NOMO-1 treated with dmso at 0.1 percent for 144 hours (cell line): ENCODE data around the gene WNT3A.
A peak's percentile ranks its signal among the peaks of the same experiment; 100 is the strongest.

Source experiments
- DNase-seq: peaks from one replicate; lab custom pipeline; 2025; ENCODE audit not compliant: unreplicated experiment; lab: John Stamatoyannopoulos, UW

The WNT3A gene

DNA sequence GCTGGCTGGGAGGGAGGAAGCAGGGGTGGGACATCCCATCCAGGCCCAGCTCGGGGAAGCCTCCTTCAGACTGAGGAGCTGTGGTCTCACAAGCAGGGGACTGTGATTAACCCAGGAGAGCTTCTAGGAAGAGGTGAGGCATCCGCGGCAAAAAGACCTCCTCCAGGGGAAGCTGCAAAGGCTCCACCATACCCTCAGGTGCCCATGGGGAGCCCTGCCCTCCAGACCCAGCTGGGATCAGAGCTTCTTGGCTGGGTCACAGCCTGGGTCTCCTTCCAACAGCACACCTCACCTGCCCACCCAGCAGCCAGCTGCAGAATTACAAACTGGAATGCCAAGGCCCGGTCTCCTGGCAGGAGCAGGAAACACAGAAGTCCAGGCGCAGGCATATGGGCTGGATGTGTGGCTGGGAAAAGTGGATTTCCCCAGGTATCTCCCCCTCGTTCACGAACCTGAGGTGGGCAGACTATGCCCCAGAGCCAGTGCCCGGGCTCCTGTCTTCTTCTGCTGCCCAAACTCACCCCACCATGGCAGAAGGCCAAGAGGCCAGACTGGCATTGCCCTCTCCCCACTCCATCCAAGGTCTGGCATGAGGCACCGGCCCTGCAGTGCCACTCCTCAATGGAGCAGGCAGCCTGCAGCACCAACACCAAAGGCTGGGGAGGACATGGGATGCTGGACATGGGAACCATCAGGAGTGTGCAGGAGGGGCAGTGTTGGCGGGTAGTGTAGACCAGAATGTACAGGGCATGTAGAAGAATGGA lies 60.3 kb downstream of the WNT3A start:
- DNase-seq, result no peak

DNA sequence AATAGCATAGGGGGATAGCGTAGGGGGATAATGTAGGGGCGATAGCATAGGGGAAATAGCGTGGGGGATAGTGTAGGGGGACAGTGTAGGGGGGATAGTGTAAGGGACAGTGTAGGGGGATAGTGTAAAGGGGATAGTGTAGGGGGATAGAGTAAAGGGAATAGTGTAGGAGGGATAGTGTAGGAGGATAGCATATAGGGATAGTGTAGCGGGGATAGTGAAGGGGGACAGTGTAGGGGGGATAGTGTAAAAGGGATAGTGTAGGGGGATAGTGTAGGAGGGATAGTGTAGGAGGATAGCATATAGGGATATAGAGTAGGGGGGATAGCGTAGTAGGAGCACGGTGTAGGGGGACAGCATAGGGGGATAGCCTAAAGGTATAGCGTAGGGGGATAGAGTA lies 61.6 kb downstream of the WNT3A start:
- no peak for DNase-seq

DNA sequence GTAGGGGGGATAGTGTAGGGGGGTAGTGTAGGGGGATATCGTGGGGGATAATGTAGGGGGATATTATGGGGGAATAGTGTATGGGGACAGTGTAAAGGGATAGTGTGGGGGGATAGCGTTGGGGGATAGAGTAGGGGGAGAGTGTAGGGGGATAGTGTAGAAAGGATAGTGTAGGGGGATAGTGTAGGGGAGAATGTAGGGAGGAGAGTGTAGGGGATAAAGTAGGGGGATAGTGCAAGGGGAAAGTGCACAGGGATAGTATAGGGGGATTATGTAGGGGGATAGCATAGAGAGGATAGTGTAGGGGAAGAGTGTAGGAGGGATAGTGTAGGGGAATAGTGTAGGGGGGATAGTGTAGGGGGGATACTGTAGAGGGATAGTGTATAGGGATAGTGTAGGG lies 63.4 kb downstream of the WNT3A start:
- no peak for DNase-seq

DNA sequence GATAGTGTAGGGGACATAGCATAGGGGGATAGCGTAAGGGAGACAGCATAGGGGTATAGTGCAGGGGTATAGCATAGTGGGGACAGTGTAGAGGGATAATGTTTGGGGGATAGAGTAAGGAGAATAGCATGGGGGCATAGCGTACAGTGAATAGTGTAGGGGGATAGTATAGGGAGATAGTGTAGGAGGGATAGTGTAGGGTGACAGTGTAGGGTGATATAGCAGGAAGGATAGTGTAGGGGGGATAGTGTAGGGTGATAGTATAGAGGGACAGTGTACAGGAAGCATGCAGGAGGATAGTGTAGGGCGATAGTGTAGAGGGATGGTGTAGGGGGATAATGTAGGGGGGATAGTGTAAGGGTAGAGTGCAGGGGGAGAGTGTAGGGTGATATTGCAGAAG lies 64.1 kb downstream of the WNT3A start:
- no peak for DNase-seq

DNA sequence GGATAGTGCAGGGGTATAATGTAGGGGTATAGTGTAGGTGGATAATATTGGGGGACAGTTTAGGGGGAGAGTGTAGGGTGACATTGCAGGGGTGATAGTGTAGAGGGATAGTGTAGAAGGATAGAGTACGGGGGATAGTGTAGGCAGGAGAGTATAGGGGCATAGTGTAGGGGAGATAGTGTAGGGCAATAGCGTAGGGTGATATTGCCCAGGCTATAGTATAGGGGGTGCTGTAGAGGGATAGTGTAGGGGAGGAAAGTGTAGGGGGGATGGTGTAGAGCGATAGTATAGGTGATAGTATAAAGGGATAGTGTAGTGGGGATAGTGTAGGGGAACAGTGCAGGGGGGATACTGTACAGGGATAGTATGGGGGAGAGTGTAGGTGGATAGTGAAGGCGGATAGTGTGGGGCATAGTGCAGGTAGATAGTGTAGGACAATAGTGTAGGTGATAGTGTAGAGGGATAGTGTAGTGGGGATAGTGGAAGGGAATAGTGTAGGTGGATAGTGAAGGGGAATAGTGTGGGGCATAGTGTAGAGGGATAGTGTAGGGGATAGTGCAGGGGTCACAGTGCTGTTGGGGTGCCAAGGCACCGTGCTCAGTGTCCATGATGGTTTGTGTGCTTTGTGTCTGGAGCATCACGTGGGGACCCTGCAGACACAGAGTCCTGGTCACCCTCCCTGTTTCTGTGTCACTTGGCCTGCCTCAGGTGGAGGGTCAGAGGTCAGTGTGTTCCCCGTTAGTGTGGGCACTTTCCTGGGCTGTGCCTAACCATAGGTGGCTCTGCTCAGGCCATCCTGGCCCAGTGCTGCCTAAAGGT lies 65.2 kb downstream of the WNT3A start:
- no peak for DNase-seq

DNA sequence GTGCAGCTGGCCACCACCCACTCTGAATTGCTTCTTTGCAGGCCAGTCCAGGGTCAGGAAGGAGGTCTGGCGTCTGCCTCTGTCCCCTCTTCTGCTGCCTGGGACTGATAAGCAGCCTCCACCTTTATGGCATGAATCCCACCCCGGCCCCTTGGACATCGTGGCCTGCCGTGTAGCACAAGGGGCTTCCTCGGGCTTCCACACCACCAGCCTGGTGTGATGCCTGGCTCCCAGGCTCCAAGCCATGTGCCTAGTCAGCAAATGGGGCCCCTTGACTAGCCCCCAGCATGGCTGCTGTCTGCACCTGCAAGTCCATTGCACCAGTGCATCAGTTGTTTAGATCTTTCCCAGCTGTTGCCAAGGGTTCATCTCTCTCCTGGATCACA lies 65.9 kb downstream of the WNT3A start:
- DNase-seq, result no peak

DNA sequence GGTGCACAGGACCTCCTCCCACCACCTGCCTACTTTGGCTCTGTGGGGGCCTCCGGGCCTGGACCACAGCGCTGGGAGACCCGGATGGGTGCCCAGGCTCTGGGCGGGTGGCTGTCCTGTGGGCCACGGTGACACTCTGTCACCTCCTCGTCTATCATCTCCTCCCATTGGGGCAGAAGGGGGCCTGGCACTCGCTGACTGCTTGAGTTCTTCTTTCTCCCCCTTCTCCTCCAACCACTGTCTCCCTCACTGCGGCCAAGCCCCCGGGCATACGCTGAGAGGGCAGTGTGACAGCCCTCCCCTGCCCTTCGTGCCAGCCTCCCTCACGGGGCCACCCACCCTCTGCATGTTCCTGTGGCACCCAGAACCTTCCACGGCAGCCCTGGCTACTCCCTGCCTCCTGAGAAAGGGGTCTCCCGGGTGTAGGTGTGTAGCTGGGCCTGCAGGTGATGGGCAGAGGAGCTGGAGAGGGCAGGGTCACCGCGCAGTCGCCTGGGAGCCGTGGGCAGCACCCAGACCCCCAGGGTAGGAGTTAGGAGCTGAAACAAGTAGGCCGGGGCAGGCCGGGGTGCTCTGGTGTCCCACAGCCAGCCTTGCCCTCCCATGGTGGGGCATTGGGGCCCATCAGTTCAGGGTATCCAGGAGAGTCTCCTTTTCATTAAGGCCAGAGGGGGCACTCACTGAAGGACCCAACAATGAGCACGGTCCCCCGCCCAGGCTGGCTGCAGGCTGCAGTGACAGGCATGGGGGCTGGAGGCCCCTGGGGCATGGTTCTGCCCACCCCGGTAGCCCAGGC lies 66.5 kb downstream of the WNT3A start:
- DNase-seq, result no peak

DNA sequence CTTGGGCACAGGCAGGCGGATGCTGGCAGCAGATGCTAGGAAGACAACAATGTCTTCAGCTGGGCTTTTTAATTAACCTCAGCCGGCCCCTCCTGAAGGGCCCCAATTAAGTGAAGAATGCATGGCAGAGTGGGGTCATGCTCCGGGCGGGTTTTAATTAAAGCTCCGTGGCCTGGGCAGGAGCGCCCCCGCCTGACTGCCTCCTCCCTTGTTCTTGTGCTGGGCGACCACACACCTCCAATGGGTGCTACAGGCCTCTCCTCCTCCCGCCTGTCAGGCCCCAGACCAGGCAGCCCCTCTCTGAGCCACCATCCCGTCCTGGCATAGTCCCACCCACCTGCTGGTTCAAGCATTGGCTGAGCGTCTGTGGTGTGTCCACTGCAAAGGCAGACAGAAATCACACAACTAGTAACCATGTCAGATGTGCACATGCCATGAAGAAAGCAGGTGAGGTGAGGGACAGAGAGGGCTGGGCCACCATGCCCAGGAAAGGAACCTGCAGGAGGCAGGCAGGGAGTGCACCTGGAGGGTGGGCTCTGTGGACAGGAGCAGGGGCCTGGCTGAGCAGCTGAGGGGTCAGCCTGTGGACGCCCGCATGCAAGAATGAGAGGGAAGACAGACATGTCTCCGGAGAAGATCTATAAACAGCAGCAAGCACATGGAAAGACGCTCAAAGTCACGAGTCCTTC lies 67.2 kb downstream of the WNT3A start:
- no peak for DNase-seq

DNA sequence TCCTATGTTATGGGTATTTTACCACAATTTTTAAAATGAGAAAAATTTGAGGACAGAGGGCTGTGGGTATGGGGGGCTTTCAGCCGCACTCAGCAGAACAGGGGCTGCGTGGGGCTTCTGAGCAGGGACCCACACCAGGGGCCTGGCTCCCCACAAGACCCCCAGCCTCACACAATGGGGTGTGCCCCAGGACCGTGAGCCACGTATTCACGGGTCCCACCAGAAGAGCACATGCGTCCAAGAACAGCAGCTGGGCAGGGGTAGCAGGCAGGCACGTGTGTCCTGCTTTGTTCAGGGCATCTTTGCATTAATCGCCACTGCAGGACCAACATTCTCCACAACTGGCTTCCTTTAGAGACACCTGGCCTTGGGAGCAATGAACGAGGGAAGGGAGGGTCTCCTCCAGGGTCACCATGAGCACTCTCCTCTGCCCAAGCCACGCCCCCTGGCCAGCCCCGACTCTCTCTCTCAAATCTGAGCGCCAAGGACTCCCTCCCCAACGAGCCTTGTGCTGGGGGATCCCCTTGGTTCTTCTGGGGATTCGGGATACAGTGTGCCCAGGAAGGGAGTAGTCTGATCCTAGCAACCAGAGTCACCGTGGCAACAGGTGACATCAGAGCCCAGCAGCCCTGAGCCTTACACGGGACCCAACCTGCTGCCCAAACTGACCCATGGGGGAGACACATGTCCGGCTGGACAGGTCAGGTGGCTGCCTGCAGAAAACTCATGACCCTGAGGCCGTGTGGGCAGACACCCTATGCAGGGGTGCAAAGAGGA lies 68.3 kb downstream of the WNT3A start:
- DNase-seq, result no peak

DNA sequence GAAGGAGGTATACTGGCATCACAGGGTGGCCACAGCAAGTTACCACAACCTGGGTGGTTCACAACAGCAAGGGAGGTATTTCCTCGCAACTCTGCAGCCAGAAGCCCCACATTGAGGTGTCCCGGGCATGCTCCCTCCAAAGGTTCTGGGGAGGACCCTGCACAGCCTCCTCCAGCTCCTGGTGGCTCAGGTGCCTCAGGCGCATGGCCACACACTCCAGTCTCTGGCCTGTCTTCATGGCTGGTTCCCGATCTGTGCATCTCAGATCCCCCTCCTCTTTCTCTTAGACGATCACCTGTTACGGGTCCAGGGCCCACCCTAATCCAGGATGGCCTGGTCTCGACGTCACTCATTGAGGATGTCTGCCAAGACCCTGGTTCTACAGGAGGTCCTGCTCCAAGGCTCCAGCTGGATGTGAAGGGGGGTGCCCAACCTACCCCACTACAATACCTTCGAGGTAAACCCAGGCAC lies 69.0 kb downstream of the WNT3A start:
- DNase-seq, result no peak

DNA sequence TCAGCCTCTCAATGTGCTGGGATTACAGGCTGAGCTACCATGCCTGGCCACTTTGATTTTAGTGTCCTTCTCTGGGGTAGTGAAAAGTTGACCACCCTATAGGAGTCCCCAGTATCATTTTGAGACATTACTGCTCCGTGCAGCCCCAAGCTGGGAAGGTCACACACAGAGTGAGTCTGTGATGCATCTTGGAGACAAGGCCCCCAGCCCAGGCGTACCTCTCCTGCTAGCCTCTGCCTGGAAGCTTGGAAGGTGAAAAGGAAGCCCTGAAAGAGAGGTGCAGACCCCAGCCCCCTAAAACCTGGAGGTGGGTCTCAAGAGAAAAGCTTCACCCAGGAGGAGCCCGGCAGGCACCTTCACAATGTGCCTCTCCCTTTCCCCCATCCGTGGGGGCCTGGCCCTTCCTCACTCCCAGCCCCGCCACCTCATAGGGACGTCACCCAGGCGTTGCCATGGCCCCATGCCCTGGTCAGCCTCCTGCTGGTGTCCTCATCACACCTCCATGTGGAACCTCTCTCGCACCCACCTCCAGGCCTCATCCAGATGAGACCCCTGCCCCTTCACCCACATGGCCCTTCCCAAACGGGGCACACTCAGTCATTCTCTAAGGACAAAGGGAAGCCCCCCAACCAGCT lies 70.1 kb downstream of the WNT3A start:
- DNase-seq, result no peak

DNA sequence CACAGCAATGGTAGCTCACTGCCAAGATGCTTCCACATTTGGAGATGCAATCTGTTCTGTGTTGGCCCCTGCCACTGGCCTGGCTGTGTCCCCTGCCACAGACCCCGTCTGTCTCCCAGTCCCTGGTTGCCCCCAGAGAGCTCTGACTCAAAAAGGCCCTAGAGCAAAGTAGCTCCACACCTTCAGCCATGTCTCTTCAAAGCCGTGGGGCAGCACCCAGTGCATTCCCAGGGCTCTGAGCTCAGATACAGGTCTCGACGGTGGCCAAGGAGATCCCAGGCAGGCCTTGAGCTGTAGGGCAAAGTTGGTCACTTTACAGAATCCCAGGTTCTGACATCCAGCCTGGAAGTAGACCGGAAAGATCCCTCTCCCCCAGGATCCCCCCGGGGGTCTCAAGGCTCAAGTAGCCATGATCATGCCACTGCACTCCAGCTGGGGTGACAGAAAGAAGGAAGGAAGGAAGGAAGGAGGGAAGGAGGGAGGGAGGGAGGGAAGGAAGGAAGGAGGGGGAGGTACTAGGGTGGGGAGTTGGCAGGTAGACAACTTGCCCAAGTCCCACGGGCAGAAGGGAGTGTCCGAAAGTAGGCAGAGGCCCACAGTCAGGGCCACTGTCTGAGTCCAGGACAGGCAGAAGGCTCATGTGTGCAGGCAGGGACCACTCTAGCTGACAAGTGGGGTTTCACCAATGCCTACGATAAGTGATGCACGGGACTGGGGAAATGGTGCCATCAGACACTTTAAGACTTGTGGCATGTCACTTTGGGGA lies 71.0 kb downstream of the WNT3A start:
- DNase-seq, result no peak

DNA sequence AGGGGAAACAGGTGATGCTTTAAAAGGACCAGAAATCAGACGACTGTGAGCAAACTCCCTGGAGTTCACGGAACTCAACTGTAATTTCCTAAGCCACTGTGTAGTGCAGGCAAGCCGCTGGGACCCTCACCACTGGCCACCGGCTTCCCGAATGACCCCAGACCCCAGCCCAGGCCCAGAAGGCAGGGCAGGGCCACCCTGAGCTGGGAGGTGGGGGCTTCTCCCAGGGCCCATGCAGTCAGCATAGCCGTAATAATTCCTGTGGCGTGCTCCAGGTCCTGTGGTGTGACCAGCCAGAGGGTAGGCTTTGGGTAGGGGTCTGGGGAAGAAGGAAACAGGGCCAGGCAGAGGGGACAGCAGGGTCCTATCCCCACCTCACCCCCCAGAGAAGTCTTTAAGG lies 72.2 kb downstream of the WNT3A start:
- no peak for DNase-seq

DNA sequence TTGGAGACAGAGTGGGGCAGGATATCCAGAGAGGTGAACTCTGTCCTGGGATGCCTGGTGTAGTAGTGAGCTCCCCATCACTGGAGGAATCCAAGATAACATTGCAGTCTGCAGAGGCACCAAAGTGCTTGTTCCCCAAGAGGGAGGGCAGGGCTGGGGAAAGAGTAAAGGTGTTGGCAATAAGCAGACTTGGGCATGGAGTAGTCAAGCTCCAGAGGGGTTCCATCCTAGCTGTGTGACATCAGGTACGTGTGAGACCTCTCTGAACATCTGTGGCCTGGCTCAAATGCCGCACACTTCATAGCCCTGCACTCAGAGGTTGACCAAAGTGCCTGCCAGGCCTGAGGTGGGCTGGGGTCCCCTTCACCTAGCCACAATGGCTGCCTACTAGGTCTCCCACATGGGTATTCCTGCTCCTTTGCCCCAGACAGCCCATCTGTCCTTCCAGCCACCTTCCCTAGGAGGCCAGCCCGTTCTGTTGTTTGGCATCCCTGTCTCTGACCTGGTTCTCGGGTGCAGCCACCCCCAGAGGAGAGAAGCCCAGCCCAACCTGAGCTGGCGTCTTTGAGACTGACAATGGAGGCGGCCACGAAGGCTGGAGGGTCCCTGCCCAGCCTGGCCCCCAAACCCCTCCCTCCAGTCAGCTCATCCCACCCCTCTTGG lies 72.9 kb downstream of the WNT3A start:
- no peak for DNase-seq

DNA sequence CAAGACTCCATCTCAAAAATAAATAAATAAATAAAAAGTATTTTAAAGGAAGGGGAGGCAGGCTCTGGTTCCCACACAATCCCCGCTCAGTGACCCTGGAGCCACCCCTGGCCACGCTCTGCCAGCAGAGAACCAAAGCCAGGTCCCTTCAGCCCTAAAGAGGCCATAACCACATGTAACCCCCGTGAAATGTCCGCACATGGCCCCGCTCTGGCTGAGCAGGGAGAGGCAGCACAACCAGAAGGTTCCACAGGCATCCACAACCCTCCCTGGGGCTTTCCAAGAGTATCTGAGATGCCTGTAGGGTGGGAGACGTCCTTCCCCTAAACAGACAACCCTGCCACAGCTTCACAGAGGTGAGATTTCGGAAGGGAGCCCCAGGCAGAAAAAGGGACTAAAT lies 74.3 kb downstream of the WNT3A start:
- no peak for DNase-seq

DNA sequence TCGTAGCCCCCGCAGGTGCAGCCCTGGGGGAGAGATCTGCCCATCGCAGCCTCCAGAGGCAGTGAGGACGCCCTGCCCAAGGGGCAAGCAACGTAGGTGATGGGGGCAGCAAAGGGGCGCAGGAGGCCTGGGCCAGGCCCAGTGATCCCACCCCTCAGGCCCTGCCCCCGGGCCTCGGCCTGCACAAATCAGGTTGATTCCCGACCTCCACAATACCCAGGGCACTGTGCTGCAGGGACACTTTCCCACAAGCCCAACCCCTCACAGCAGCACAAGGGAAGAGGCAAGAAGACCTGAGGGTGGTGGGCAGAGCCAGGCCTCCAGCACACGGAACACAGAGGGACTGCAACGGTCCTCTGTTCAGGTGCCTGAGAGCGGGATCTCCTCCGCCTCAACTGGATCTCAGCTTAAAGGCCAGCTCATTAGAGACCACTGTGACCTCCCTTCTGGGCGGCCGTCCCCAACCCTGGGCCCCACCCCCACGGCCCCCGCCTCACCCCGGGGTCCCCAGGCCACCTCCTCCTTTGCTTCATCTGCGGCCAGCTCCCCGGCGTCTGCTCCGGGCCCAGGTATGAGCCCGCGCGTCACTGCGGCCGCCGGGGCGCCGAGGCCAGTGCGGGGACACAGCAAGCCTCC lies 74.9 kb downstream of the WNT3A start:
- DNase-seq, result no peak

DNA sequence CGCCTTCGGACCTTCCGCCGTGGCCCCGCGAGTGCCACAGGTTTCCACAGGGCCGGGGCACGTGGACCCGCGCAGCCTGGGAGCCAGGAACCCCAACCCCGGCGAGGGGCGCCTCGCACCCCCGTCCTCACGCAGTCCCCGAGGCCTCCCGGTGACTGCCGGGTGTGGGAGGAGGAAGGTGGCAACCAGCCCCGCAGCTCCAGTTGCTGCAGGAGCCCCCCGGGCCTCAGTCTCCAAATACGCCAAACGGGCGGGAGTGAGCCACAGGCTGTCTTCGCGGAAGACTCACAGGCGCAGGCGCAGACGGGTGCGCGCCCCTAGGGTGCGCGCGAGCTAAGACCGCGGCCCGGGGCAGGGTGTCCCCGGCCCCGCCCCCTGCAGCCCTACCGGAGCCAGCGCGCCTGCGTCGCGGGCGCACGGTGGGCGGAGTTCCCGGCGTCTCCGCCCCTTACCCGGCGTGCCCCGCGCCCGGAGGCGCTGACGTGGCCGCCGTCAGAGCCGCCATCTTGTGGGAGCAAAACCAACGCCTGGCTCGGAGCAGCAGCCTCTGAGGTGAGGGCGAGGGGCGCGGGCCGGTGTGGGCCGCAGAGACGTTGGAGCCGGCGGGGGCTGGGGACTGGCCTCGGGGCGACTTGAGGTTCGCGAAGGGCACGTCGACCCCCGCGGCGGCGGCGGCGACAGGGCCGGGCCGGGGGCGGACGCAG lies 75.6 kb downstream of the WNT3A start, which contains the start of gene ARF1:
Gene ARF1, plus strand, starts transcription at position 495 of the 704 bp plus-strand sequence. CDS start 14,407 bp downstream, outside the sequence.
- peak; percentile 87 for DNase-seq
